ENCODE measurements around the gene ADGRV1. TPM values are rescaled to one million over a fixed set of nuclear protein-coding genes. Genes with fewer than 3 reads are reported as not detected.
"Not testable (repeated sequence)": the region's sequence is repeated elsewhere in the genome, so short reads cannot be mapped to it uniquely, and the experiment has no call there.

ADGRV1 gene
- total RNA-seq, 1 donor from 2014 or later: under 0.01 TPM

GRCh38 chr5:90593083-90593482 lies 34.5 kb downstream of the ADGRV1 start:
- DNase-seq (ENCODE audit: low read depth in 2 of 2): not testable (repeated sequence)

DNA sequence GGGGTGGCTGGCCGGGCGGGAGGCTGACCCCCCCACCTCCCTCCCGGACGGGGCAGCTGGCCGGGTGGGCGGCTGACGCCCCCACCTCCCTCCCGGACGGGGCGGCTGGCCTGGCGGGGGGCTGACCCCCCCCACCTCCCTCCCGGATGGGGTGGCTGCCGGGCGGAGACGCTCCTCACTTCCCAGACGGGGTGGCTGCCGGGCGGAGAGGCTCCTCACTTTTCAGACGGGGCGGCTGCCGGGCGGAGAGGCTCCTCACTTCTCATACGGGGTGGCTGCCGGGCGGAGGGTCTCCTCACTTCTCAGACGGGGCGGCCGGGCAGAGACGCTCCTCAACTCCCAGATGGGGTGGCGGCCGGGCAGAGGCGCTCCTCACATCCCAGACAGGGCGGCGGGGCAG lies 37.2 kb downstream of the ADGRV1 start:
- not testable (repeated sequence) for DNase-seq (ENCODE audit: low read depth in 2 of 2)

- DNase-seq (ENCODE audit: low read depth in 2 of 2): no peak
These were observed 39.7 kb downstream of the ADGRV1 start for GRCh38 chr5:90598293-90598692.

- DNase-seq (ENCODE audit: low read depth in 2 of 2): not testable (repeated sequence)
These were observed 41.7 kb downstream of the ADGRV1 start for GRCh38 chr5:90600307-90600706.

GRCh38 chr5:90601468-90601867 lies 42.9 kb downstream of the ADGRV1 start:
- DNase-seq (ENCODE audit: low read depth in 2 of 2): no peak

DNA sequence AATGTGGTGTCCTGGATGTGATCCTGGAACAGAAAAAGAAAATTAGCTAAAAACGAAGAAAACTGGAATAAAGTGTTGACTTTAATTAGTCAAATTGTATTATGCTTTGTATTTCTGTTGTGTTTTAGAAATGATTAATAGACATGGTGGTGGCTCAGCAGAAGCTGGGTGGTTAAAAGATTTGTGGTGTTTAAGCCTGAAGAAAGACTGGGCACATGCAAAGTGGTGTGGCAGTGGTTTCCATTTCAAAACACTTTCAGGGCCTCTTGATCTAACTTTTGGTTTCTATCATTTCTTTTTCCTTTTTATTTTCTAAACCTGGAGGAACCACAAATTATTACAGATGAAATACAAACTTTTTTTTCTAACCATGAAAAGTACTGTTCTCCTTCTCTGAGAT lies 44.1 kb downstream of the ADGRV1 start:
- DNase-seq (ENCODE audit: low read depth in 2 of 2): no peak

- DNase-seq (ENCODE audit: low read depth in 2 of 2): peak in 1 of 2 donors; percentile 16
These were observed 47.9 kb downstream of the ADGRV1 start for GRCh38 chr5:90606539-90606938.

GRCh38 chr5:90612919-90613318 lies 54.3 kb downstream of the ADGRV1 start:
- DNase-seq (ENCODE audit: low read depth in 2 of 2): no peak

DNA sequence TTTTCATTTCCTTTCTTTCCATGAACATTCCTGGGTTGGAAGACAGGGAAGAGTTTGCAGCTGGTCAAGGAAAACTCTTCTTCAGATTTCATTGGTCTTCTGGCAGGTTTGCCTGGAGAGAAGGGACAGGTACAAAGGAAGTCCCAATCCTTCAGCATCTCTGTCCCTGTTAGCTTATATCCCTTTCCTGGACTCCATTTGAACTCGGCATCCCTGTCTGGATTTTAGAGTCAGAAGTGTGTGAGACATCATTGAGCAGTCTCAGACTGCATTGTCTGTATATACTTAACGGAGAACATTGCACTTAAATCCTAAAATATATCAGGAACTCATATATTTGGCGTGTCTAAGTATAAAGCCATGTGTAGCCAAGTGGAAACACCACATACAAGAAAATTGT lies 54.9 kb downstream of the ADGRV1 start:
- DNase-seq (ENCODE audit: low read depth in 2 of 2): no peak

- DNase-seq (ENCODE audit: low read depth in 2 of 2): no peak
These were observed 55.4 kb downstream of the ADGRV1 start for GRCh38 chr5:90613918-90614504.

- no peak for DNase-seq (ENCODE audit: low read depth in 2 of 2)
These were observed 56.8 kb downstream of the ADGRV1 start for GRCh38 chr5:90615355-90615754.

DNA sequence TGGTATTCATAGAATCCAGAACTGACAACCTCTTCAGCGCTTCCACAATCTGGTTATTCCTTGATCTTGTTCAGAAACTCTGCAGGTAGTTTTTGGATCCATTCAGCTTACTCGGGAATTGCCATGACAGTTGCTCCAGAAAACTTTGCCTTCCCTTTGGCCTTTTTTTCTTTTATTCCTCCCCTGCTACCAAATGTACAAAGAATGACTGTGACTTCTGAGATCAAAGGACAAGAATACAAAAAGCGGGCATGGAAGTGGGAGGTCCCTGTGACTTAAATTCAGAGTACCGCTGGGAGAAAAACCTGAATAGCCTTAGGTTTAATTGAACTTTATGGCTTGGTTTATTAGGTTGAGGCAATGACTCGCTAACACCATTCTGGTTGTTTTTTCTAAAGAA lies 59.5 kb downstream of the ADGRV1 start:
- DNase-seq (ENCODE audit: low read depth in 2 of 2): no peak

DNA sequence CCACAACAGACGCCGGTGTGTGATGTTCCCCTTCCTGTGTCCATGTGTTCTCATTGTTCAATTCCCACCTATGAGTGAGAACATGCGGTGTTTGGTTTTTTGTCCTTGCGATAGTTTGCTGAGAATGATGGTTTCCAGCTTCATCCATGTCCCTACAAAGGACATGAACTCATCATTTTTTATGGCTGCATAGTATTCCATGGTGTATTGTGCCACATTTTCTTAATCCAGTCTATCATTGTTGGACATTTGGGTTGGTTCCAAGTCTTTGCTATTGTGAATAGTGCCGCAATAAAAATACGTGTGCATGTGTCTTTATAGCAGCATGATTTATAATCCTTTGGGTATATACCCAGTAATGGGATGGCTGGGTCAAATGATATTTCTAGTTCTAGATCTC lies 61.2 kb downstream of the ADGRV1 start:
- not testable (repeated sequence) for DNase-seq (ENCODE audit: low read depth in 2 of 2)

- no peak for DNase-seq (ENCODE audit: low read depth in 2 of 2)
These were observed 63.3 kb downstream of the ADGRV1 start for GRCh38 chr5:90621848-90622247.

GRCh38 chr5:90626493-90626892 lies 67.9 kb downstream of the ADGRV1 start:
- DNase-seq (ENCODE audit: low read depth in 2 of 2): no peak

DNA sequence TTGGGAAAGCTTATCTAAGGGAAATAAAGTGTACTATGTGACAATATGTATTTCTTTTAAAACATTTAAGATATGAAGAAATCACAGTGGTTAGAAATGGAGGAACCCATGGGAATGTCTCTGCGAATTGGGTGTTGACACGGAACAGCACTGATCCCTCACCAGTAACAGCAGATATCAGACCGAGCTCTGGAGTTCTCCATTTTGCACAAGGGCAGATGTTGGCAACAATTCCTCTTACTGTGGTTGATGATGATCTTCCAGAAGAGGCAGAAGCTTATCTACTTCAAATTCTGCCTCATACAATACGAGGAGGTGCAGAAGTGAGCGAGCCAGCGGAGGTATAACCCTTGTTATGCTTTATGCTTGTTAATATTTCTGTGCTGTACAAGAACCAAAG lies 69.9 kb downstream of the ADGRV1 start:
- no peak for DNase-seq (ENCODE audit: low read depth in 2 of 2)

GRCh38 chr5:90632791-90633190 lies 74.2 kb downstream of the ADGRV1 start:
- DNase-seq (ENCODE audit: low read depth in 2 of 2): no peak

- DNase-seq (ENCODE audit: low read depth in 2 of 2): no peak
These were observed 78.4 kb downstream of the ADGRV1 start for GRCh38 chr5:90636948-90637347.

GRCh38 chr5:90637731-90638130 lies 79.1 kb downstream of the ADGRV1 start:
- no peak for DNase-seq (ENCODE audit: low read depth in 2 of 2)

- no peak for DNase-seq (ENCODE audit: low read depth in 2 of 2)
These were observed 80.3 kb downstream of the ADGRV1 start for GRCh38 chr5:90638878-90639277.

DNA sequence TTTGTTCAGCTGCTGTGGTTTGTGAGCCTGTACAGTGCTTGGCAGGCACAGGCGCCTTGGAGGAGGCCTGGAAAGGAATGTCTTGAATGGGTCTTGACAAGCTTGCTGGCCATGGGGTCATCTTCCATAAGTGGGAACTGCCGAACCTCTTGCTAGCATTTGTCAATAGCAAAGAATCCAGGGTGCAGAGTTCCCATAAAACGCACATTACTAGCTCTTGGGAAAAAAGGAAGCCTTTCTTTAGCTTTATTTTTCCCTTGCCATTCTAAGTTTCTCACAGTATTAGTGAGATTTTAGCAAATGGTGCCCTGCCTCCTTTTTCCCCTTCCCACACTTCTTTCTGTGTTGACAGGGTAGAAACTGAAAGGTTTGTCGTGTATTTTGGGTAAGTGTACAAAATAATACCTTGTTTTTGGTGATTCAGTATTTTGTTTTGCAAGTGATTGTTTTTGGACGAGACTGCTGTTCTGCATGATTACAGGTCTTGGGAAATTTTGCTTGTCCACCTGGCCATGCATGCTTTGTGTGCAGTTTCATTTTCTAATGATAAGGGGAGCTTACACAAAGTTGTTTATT lies 82.0 kb downstream of the ADGRV1 start:
- DNase-seq (ENCODE audit: low read depth in 2 of 2): no peak

DNA sequence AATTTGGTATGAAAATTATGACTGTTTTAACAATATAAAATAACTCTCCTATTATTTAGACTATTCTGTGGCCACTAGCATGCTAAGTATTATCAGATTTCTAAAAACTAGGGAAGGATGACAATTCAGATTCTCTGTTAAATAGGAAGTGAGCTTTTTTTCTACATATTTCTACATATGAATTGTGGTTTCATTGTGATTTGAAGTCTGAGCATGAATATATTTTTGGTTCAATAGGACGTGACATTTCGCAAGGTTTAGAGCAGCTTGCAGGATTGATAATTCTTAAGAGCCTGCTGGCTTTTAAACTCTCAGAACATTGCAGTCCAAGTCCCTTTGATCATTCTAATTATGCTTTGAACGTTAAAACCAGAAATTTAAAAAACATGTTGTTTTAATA lies 82.9 kb downstream of the ADGRV1 start:
- DNase-seq (ENCODE audit: low read depth in 2 of 2): no peak

DNA sequence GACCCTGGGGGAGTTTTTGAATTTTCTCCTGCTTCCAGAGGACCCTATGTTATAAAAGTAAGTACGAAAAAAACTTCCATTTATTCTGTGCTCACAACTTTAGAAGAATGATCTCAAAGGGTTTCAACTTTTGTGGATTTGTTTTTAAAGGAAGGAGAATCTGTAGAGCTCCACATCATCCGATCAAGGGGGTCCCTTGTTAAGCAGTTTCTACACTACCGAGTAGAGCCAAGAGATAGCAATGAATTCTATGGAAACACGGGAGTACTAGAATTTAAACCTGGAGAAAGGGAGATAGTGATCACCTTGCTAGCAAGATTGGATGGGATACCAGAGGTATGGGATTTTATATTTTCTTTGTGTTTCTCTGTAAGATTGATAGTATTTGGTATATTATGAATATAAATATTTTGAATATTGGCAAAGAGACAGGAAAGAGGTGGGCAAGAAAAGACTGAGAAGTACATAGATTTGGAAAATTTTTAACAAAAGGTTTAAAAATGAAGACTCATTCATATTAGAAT lies 84.2 kb downstream of the ADGRV1 start:
- no peak for DNase-seq (ENCODE audit: low read depth in 2 of 2)
